ENCODE results near the gene PDIA6.

GRCh38 chr2:10794876-10795275, 17.7 kb downstream of the PDIA6 start:
- TF ChIP-seq TAF1 (IDR thresholded peaks at IDR 0.05; ENCODE audit: low read depth, low read length), result no peak
- no peak for TF ChIP-seq POLR2A (IDR thresholded peaks at IDR 0.05; ENCODE audit: low read depth, low read length)
- TF ChIP-seq POLR2AphosphoS5 (IDR thresholded peaks at IDR 0.05; ENCODE audit: low read depth, low read length), result no peak
- TF ChIP-seq SPI1 (IDR thresholded peaks at IDR 0.05; ENCODE audit: low read depth, low read length), result no peak

All from GM12891 (cell line).